GM23248 (cell line): ENCODE data around the gene LMX1B. TPM values are rescaled to one million over a fixed set of nuclear protein-coding genes. Genes with fewer than 3 reads are reported as not detected.

Experiments used
- DNase-seq: peaks from one replicate; pipeline ENCODE4 v3.0.0-alpha.2; 2015
- H2AFZ ChIP-seq: fragments of 200-600 bp; sonication (generic); 2 replicates; pipeline ENCODE4 v1.6.1; 2016; ENCODE audit warnings: antibody characterized with exemption
- H3F3A ChIP-seq: fragments of 200-600 bp; sonication (generic); 2 replicates; pipeline ENCODE4 v1.6.1; 2016; ENCODE audit warnings: mild to moderate bottlenecking, antibody characterized with exemption, mixed run types; ENCODE audit not compliant: insufficient read depth
- H3K27ac ChIP-seq: fragments of 200-600 bp; sonication (generic); 2 replicates; pipeline ENCODE4 v1.5.1; 2016; ENCODE audit warnings: mild to moderate bottlenecking
- H3K27me3 ChIP-seq: fragments of 200-600 bp; sonication (generic); replicated peaks from 2 replicates; pipeline ENCODE4 v1.6.1; 2016; ENCODE audit warnings: mild to moderate bottlenecking; ENCODE audit not compliant: insufficient read depth
- H3K36me3 ChIP-seq: fragments of 200-600 bp; sonication (generic); 2 replicates; pipeline ENCODE4 v1.6.1; 2016; ENCODE audit warnings: low read depth, mild to moderate bottlenecking
- H3K4me1 ChIP-seq: fragments of 200-600 bp; sonication (generic); 2 replicates; pipeline ENCODE4 v1.6.1; 2016; ENCODE audit warnings: mild to moderate bottlenecking; ENCODE audit not compliant: insufficient read depth
- H3K4me2 ChIP-seq: fragments of 200-600 bp; sonication (generic); one replicate; pipeline ENCODE4 v1.6.1; 2016; ENCODE audit warnings: mild to moderate bottlenecking; ENCODE audit not compliant: unreplicated experiment
- H3K4me3 ChIP-seq: fragments of 200-600 bp; sonication (generic); 2 replicates; pipeline ENCODE4 v1.5.1; 2016; ENCODE audit warnings: mild to moderate bottlenecking
- H3K79me2 ChIP-seq: fragments of 200-600 bp; sonication (generic); 2 replicates; pipeline ENCODE4 v1.6.1; 2016; ENCODE audit warnings: mild to moderate bottlenecking; ENCODE audit not compliant: insufficient read depth
- H3K9ac ChIP-seq: fragments of 200-600 bp; sonication (generic); 2 replicates; pipeline ENCODE4 v1.6.1; 2016; ENCODE audit warnings: mild to moderate bottlenecking
- H3K9me2 ChIP-seq: fragments of 200-600 bp; sonication (generic); 2 replicates; pipeline ENCODE4 v1.6.1; 2016; ENCODE audit warnings: mixed run types, mild to moderate bottlenecking, moderate library complexity; ENCODE audit not compliant: insufficient read depth
- H3K9me3 ChIP-seq: fragments of 200-600 bp; sonication (generic); one replicate; pipeline ENCODE4 v1.6.1; 2017; ENCODE audit warnings: low read depth
- H4K20me1 ChIP-seq: fragments of 200-600 bp; sonication (generic); 2 replicates; pipeline ENCODE4 v1.6.0; 2016; ENCODE audit not compliant: insufficient read depth
- EZH2 ChIP-seq: fragments of 200-600 bp; sonication (generic); IDR thresholded peaks from 2 replicates; pipeline ENCODE4 v1.6.1; 2018; ENCODE audit warnings: antibody characterized with exemption, mild to moderate bottlenecking; ENCODE audit not compliant: insufficient read depth, poor library complexity, severe bottlenecking
- EZH2phosphoT487 ChIP-seq: fragments of 200-600 bp; sonication (generic); IDR thresholded peaks from 2 replicates; pipeline ENCODE4 v1.6.1; 2018; ENCODE audit warnings: antibody characterized with exemption, moderate library complexity, mild to moderate bottlenecking, low read depth; ENCODE audit not compliant: insufficient read depth
- WGBS, 2 experiments: methylation state at CpG; one replicate each; pipeline ENCODE4 v1.1.6; 2015 to 2017; ENCODE audit warnings: low lambda C conversion rate in 2 of 2, low coverage in 1 of 2; ENCODE audit errors: missing lambda C conversion rate in 2 of 2; 5-methylcytosine and 5-hydroxymethylcytosine counted together
- in situ Hi-C: fragments of 300-500 bp; cut with MboI; formaldehyde crosslinking; loops from 2 replicates; pipeline ENCODE4 v1.15.0; 2020
- polyA plus RNA-seq: library from polyadenylated mRNA; unstranded; fragments of >200 nt; fragmentation: Nextera tagmentation; extraction: Ambion mirVana; gene quantifications from 2 replicates; pipeline ENCODE4 v1.2.1, GENCODE V29; 2016
- total RNA-seq: library from RNA; depleted of rRNA; stranded (reverse); fragments of >200 nt; shearing (Covaris generic); gene quantifications from 2 replicates; pipeline ENCODE4 v1.2.3, GENCODE V29; 2014

Gene LMX1B
- total and polyA plus RNA-seq, 2 experiments from 2014 or later, result not detected

DNA sequence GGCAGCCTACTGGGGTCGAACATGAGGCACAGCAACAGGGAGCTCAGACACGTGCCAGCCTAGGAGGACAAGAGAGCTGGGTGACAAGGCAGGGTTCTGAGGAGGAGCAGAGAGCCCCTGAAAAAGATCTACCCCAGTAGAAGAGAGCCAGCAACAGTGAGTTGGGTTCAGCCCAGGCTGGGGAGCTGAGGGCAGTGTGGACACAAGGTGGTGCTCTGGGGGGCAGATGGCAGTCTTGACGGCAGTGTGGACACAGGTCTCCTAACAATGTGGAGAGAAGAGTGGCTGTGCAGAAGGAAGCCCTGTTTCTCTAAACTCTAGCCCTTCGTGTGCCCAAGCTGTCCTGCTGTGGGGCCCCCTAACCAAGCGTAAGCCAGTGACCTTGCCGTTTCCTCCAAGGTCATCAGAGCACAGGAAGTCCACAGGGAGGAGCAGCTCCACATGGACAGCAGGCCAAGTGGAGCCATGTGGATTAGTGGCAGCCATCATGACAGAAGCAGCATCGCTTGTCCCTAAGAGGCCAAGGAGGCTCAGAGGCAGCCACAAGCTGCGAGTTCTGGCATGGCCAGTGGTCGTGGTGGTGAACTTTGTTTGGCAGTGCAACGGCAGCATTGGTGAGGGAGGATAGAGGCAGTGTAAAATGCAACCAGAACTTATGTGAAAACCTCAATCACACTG lies 25.1 kb upstream of the LMX1B start:
- no peaks in the 10 kb centered on the region for H3K36me3 ChIP-seq
- H3K4me1 ChIP-seq, result no peaks in the 10 kb centered on the region
- H3K27me3 ChIP-seq, result peaks cover 26% of the 10 kb centered on the region
- no peaks in the 10 kb centered on the region for H3F3A ChIP-seq
- no peak for DNase-seq
- no peak overlapping the region for H2AFZ ChIP-seq
- in situ Hi-C loops, result no loop called here
- H3K4me3 ChIP-seq, result no peak overlapping the region
- TF ChIP-seq EZH2phosphoT487 (no peak), EZH2 (no peak)
- no peak overlapping the region for H3K9ac ChIP-seq
- WGBS, 2 experiments, result 71 to 76% methylated on average over 10 of the region's 10 CpGs
- no peak overlapping the region for H3K27ac ChIP-seq
- H3K9me2 ChIP-seq, result no peaks in the 10 kb centered on the region
- no peaks in the 10 kb centered on the region for H3K79me2 ChIP-seq
- no peak overlapping the region for H3K4me2 ChIP-seq
- no peaks in the 10 kb centered on the region for H3K9me3 ChIP-seq
- H4K20me1 ChIP-seq, result no peaks in the 10 kb centered on the region

DNA sequence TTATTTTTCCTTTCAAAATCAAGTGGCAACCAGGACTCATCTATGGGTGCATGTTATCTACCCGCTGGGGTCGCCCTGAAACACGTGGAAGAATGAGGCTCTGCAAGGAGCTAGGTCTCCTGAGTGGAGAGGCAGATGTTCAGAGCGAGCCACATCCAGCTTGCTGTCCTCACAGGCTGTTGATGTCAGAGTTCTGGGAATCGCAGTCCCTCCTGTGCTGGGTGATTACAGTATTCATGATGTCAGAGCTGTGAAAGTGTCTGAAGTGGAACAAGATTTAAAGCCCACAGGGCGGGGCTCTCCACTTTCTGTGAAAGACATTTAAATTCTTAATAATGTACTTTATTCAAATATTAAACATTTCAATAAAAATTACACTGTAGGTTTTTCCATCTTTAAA lies 24.4 kb upstream of the LMX1B start:
- H3K27ac ChIP-seq, result no peak overlapping the region
- no peaks in the 10 kb centered on the region for H3K79me2 ChIP-seq
- 47 to 56% methylated on average over 6 of the region's 6 CpGs for WGBS, 2 experiments
- no peaks in the 10 kb centered on the region for H4K20me1 ChIP-seq
- H3K9me3 ChIP-seq, result no peaks in the 10 kb centered on the region
- in situ Hi-C loops, result no loop called here
- no peak overlapping the region for H3K4me2 ChIP-seq
- no peak for DNase-seq
- peaks cover 31% of the 10 kb centered on the region for H3K27me3 ChIP-seq
- no peak overlapping the region for H3K9ac ChIP-seq
- H2AFZ ChIP-seq, result no peak overlapping the region
- H3K36me3 ChIP-seq, result no peaks in the 10 kb centered on the region
- TF ChIP-seq EZH2, result no peak
- TF ChIP-seq EZH2phosphoT487, result no peak
- H3K4me1 ChIP-seq, result no peaks in the 10 kb centered on the region
- no peak overlapping the region for H3K4me3 ChIP-seq
- H3K9me2 ChIP-seq, result no peaks in the 10 kb centered on the region
- H3F3A ChIP-seq, result no peaks in the 10 kb centered on the region

DNA sequence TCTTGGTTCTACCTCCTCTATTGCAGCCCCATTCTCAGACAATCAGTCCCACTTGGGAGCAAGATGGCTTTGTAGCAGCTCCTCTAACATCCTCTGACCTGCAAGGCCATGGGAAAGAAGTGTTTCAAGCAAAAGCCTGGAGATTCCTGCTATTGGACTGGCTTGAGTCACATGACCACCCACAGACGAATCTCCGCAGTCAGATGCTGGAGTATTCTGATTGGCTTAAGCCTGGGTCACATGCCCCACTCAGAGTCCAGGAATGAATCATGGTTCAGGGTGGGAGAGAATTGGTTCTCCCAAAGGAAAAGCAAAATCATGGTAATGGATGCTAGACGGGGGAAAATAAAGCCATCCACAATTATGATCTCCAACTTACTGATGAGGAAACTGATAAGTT lies 22.6 kb upstream of the LMX1B start:
- Histone ChIP-seq H4K20me1 (no peaks in the 10 kb centered on the region), H3F3A (no peaks in the 10 kb centered on the region), H3K9ac (no peak overlapping the region), H3K9me2 (no peaks in the 10 kb centered on the region), H3K9me3 (no peaks in the 10 kb centered on the region), H2AFZ (no peak overlapping the region), H3K4me2 (no peak overlapping the region), H3K36me3 (no peaks in the 10 kb centered on the region), H3K27me3 (peaks cover 34% of the 10 kb centered on the region), H3K79me2 (no peaks in the 10 kb centered on the region), H3K27ac (no peak overlapping the region), H3K4me1 (no peaks in the 10 kb centered on the region), H3K4me3 (no peak overlapping the region)
- in situ Hi-C loops, result no loop called here
- no peak for DNase-seq
- 76% methylated on average over 3 of the region's 3 CpGs for WGBS, 2 experiments
- no peak for TF ChIP-seq EZH2phosphoT487
- TF ChIP-seq EZH2, result no peak

DNA sequence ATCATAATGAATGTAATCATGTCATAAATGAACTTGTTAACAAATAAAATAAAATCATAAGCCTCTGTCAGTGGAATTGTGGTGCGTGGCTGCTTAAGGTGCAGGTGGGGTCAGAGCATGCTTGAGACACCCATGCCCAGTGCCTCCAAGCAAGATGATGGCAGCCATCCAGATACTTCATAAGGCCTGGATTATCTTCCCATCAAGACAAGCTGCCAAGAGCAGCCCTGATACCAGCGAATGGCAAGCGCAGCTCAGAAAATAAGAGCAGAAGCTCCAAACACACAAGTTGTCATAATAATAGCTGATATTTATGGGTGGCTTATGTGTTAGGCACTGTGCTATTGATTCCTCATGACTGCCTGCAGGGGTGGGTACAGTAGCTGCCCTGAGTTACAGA lies 21.8 kb upstream of the LMX1B start:
- no peak overlapping the region for H3K4me2 ChIP-seq
- 35 to 36% methylated on average over 3 of the region's 3 CpGs for WGBS, 2 experiments
- H3K9ac ChIP-seq, result no peak overlapping the region
- no peak overlapping the region for H3K27ac ChIP-seq
- TF ChIP-seq EZH2phosphoT487, result no peak
- TF ChIP-seq EZH2, result no peak
- no peaks in the 10 kb centered on the region for H3K4me1 ChIP-seq
- DNase-seq, result no peak
- H3K79me2 ChIP-seq, result no peaks in the 10 kb centered on the region
- H3K9me3 ChIP-seq, result no peaks in the 10 kb centered on the region
- H2AFZ ChIP-seq, result no peak overlapping the region
- H3F3A ChIP-seq, result no peaks in the 10 kb centered on the region
- H3K9me2 ChIP-seq, result no peaks in the 10 kb centered on the region
- in situ Hi-C loops, result no loop called here
- peaks cover 38% of the 10 kb centered on the region for H3K27me3 ChIP-seq
- H3K36me3 ChIP-seq, result no peaks in the 10 kb centered on the region
- no peaks in the 10 kb centered on the region for H4K20me1 ChIP-seq
- no peak overlapping the region for H3K4me3 ChIP-seq
